NCI-H2107 treated with DMSO at 0.1 percent for 48 hours (cell line): Measurements from ENCODE around the gene RNF144B.
"Not testable (repeated sequence)": the region's sequence is repeated elsewhere in the genome, so short reads cannot be mapped to it uniquely, and the experiment has no call there.

Source experiments
- DNase-seq: peaks from one replicate; lab custom pipeline; 2025; ENCODE audit not compliant: unreplicated experiment; lab: John Stamatoyannopoulos, UW

RNF144B gene

DNA sequence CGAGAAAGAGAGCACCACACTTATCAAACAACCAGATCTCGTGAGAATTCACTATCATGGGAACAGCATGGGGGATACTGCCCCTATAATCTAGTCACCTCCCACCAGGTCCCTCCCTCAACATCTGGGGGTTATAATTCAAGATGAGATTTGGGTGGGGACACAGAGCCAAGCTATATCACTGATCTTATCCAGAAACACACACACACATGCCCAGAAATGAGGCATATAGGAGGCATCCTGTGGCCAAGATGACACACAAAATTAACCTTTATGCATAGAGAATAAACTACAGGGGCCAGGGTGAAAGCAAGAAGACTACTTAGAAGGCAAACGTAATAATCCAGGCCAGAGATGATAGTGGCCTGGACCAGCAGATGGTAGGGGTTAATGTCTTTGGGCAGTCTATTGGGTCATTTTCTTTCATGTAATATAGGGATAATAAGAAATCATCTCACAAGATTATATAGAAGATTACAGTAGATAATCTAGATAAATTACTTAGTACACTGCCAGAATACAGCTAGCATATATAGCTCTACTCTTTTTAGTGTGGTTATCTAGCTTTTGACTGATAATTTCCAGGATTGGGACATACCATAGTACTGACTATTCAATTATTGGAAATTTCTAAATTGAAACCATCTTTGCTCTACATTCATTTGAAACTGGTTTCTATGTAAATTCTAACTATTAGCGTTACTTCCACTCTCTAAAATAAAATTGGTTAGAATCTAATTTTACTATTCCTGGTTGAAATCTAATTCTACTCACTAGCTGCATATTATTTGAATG lies 20.0 kb downstream of the RNF144B start:
- no peak for DNase-seq

DNA sequence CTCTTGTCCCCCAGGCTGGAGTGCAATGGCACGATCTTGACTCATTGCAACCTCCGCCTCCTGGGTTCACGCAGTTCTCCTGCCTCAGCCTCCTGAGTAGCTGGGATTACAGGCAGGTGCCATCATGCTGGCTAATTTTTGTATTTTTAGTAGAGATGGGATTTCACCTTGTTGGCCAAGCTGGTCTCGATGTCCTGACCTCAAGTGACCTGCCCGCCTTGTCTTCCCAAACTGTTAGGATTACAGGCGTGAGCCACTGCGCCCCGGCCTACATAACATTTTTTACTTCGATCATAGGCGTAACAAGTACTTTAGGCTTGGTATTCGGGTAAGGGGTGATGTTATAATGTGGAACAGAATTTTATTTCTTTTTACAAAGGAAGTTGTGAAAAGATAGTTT lies 22.5 kb downstream of the RNF144B start:
- DNase-seq, result not testable (repeated sequence)

DNA sequence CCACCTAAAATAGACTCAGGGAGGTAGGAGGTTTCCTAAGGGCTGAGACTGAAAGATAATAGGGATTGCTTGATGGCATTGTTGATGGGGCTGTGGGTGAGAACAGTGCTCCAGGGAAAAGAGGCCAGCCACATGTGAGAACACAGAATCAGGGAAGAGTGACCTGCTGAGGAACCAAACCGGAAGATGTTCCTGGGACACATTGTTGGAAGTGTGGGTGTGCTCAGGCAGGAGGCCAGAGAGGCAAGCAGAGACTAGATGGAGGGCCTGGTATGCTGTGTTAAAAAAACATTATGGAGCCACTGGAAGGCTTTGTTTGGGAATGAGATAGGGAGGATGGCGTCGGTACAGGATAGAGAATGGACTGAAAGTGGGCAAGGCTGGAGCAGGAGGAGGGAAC lies 23.3 kb downstream of the RNF144B start:
- DNase-seq, result no peak

DNA sequence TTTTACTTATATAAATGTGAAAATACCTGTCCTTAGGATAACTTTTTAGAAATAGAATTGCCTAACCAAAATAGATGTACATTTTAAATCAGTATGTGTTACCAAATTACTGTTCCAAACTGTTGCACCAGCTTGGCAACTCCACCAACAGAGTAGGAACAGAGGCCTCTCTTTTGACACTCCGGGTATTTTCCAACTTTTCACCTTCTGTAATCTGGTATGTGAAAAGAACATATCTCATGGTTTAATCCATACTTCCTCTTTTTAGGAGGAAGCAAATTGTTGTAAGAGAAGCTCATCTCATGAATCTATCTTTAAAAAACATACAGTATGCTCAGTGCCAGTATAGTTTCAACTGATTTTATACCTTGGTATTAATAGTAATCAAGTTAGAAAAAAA lies 24.9 kb downstream of the RNF144B start:
- no peak for DNase-seq

DNA sequence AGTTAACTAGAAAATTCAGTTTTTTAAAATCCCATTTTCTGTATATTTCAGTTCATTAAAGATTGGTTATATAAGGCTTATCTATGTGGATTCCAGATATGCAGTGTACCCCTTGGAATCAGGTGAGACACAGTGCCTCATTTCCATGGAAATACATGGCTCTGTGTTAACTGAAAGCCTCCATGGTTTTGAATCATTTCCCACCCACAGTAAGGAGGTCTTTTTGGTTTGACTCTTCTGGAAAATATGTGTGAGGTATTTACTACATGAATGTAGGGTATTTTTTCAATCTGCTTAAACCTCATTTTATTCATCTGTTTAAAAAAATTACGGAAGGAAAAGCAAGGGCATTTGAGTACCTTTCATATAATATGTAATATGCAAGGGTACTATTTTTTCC lies 25.5 kb downstream of the RNF144B start:
- DNase-seq, result no peak

DNA sequence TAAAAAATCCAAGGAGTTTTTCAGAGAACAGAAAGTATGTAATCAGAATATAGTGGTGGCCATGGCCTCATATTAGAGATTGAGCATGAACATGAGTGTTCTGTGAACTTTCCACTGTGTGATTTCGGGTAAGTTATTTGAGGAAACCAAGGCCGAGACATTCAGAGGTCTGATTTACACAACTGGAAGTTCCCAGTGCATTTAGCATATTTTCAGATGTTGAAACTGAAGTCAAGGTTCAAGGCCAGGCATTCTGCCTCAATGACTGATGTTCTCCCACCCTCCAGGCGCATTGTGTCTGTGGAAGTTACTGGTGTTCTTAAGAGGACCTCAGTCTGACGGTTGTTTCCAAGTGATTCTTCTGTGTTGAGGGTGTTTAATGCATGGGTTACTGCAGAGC lies 26.2 kb downstream of the RNF144B start:
- DNase-seq, result no peak

DNA sequence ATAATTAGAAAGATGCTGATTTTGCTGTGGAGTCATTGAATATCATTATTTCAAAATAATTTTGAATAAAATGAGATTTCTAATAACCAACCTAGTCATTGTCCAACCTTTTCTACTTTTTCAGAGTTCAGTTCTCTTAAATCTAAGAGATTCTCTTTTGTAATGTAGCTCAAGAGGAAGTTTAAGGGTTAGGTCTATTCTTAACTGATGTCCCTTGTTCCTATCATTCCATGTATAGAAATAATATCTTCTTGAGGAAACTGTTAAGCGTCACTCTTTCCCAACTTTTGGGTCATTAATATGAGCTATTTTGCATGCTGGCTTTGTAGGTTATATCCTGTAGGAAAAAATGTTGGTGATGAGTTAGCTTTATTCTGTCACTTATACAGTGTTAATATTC lies 27.0 kb downstream of the RNF144B start:
- DNase-seq, result no peak

DNA sequence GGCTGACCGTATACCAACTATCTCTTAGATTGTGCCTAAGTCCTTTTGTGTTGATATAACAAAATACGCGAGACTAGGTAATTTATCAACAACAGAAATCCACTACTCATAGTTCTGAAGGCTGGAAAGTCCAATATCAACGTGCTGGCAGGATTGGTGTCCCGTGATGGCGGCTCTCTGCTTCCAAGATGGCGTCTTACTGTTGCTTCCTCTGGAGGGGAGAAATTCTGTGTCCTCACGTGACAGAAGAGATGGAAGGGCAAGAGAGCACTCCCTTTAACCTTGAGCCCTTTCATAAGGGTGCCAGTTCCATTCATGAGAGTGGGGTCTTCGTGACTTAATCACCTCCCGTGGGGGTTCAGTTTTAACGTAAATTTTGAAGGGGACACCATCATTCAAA lies 28.1 kb downstream of the RNF144B start:
- no peak for DNase-seq

DNA sequence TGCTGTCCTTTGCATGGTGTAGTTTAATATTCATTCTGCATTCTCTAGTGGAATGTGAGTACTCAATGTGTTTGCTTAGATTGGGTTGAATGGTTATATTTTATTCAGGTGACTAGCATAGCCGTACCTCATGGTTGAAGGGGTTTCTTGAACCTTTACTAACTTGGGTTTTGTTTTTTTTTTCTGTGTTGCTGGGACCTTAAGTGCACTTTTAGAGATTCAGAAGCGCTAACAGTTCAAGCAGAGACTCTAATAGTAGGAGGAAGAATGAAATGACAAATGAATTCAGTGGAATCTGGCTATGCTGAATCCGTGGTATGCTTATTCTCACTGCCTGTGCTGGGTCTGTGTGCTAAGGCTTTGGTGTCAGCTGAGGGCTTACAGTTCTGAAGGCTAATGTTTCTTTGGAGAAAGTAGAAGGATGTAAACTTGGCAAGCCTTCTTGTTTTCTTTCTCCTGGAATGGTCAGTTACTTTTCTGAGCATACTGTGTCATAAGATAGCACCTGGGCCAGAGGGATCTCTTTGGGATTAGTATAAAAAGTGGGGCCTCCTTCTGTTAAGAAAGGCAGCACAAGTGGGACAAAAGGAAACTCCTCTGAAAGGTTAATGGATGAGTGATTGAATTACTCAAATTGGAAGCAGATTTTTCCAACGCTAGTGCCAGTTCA lies 28.7 kb downstream of the RNF144B start:
- no peak for DNase-seq

DNA sequence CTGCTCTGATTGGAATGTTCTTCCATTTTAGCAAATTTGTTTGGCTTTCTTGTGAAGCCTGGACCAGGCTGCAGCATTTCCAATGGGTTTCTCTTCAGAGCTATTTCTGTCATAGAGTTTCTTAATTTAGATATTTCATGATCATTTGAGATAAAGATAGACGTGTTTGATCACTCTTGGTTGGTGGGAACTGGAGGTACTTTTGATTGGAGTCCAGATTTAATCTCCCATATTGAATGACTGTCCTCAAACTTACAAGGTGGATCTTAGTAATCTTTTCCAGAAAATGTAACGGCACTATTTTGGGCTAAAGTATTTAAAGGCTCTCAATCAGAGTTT lies 29.2 kb downstream of the RNF144B start:
- no peak for DNase-seq

DNA sequence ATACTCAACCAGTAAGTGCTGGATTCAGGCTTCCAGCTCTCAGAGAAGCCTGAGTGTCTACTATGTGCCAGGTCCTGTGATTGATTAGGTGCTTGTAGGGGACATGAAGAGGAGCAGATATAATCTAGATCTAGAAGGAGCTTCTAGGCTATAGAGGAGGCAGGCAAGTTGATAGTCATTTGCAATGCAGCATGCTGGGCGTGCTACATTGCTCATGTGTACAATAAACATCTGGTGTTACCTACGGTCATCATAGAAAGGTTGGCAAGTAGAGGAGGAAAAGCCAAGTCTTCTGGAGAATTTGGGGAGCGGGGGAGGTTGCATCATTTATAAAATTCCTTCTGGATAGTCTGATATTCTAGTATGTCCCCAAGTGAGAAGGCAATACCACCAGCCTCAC lies 33.2 kb downstream of the RNF144B start:
- DNase-seq, result no peak

DNA sequence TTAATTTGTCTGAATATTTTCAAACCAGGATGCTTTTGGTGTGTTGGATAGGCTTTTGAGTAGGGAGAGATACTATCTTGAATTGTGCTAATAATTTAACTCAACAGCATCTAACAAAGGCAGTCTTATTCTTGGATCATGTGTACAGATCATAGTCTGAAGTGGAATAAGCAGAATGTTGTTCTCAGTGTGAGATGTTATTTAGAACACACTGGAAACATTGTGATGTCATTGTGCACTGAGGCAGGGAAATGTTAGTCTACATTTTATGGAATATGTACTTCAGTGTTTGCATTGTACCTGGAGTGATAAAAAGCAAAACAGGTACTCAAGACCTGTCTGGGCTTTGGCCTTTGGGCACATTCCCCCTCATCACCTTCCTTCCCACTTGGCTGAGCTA lies 35.0 kb downstream of the RNF144B start:
- DNase-seq, result no peak

DNA sequence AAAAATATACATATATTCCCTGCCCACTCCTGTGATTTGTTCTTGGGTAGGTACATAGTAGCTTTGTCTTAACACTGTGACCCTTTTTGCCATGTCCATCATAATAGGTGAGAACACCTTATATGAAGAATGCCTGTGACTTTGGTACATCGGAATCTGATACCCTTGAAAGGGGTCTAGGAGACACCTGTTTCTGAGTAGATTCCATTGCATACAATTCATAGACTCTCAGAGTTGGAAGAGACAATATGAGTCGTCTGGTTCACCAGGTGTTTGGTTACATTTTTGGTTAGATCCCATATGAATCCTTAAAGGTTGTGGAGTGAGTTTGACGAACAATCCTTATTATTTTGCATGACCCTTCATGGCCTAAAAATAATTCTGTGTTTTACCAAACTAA lies 36.3 kb downstream of the RNF144B start:
- no peak for DNase-seq

DNA sequence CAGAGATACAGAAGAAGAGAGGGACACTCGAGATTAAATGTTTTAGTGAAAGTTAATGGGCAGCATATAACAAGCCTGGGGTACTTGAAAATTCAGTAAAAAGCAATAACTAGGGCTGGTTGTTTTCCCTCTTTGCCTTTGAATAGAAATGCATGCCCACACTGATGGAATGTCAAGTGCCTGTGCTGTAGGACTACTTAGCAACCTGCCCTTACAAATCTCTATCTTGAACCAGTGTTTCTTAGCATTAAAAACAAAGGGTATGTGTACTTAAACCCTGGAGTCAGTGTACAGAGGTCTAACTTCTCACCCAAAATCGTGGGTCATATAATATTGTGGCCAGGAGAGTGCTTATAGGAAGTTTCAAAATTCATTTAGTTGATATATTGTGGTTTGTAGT lies 37.1 kb downstream of the RNF144B start:
- no peak for DNase-seq

DNA sequence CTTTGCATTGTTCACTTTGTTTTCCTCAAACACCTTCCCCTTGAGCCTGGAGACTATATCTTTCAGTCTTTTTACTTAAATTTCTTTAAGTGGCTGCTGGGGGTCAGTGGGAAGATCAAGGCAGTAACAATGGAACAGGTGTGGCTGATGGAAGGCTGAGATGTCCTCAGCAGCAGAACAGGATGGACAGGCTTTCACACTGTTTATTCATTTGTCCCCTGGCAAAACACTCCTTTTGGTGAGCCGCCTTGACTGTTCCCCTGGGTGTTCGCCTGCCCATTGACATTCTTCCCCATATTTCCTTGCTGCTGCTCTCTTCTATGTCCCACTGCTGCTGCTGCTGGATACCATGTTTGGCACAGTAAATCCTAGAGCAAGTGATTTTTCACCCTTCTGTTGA lies 38.1 kb downstream of the RNF144B start:
- no peak for DNase-seq

DNA sequence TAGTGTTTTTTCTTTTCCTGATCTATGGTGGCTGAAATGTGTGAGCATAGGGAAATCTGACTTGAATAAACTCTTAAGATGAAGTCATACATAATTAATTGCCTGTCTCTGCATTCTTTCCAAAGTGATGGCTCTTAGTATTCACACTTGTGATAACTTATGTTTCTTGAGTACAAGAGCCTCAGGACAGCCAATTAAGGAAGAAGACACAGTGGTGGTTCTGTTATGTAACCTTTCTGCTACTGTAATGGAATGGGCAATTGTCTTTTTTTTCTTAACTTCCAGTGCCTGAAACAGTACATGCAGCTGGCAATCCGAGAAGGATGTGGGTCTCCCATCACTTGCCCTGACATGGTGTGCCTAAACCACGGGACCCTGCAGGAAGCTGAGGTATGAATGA lies 40.1 kb downstream of the RNF144B start:
- DNase-seq, result no peak

DNA sequence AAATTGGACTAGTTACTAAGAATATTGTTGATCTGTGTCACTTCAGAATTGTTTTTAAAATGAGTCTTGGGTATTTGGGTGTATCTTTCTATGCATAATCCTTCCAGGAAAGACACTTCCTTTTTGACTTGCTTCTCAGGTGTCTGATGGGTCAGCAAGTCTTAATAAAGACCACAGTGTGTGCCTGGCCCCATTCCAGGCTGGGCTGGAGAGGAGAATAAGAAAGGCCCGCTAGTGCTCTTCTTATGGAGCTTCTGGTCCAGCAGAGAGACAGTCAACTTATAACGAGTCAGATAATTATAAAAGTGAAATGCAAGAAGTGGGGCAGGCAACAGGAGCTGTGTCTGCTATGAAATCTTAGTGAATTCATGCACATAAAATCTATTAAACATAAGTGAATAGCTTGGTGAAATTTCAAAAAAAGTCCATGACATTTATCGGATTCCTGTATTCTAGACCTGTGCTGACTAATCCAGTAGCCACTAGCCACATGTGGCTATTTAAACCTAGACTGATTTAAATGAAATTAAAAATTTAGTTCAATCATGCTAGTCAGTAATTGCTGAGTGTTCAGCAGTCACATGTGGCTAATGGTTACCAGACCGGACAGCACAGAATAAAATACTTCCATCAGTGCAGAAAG lies 42.6 kb downstream of the RNF144B start:
- DNase-seq, result no peak

DNA sequence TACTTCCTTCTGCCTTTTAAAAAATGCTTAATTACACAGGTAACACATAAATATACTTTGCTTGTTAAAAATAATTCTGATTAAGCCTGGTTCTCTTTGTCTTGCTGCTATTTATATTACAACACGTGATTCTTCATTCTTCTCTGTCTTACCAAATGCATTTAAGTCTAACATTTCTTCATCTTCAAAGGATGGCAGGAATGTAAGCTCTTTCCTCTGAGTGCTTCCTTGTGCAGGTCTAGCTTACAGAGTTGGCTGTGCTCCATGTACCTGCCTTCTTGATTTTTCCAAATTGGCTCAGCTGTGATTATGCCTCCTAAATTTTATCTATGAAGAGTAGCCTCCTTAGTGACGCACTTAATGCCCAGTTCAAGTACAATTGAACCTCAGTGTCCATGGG lies 44.4 kb downstream of the RNF144B start:
- DNase-seq, result no peak

DNA sequence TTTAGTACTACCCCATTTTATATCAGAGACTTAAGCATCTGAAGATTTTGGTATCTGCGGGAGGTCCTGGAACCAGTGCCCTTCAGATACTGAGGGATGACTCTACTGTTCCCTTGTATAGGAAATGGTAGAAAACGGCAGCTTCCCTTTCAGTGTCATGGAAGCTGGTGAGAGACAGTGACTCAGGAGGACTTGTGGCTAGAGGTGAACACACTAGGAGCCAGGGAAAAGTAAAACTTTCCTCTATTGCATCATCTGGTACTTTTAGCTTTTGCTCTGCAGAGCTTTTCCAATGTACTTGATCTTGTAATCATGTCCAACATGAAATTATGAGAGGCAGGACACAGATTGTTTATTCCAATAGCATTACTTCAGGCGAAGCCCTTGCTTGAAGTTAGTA lies 45.0 kb downstream of the RNF144B start:
- no peak for DNase-seq

DNA sequence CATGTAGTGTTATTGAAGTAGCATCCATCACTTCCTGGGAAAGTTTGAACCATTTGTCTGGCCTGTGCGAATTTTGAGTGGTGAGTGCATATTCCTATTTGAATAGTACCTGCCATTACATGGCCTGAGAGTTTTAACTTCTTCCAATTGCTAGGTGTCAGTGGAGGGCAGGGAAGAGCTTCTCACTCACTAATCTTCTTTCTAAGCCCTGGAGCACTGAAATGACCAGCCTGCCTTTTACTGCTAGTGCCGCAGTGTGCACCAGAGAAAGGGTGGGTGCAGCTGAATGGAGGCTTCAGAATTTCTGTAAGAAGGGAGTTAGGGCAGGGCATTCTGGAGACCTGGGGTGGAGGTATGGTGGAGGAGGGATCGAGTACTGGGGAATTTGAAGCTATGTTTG lies 45.5 kb downstream of the RNF144B start:
- no peak for DNase-seq

DNA sequence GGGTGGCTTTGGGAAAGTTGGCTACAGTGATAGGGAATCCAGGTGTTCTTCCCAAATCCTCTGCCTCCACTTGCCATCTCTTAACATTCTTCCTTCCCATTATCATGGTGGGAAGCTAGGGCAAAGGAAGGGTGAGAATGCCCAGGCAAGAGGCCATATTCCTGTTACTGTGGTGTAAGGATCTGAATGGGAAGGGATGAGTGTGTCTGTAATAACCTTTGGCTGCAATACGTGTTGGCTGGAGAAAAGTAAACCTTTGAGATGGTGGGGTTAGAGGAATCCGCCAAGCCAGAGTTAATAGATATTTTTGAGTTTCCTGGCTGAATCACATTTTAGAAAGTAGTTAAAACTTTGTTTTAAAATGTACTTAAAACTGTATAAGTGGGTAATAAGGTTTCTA lies 45.9 kb downstream of the RNF144B start:
- no peak for DNase-seq

DNA sequence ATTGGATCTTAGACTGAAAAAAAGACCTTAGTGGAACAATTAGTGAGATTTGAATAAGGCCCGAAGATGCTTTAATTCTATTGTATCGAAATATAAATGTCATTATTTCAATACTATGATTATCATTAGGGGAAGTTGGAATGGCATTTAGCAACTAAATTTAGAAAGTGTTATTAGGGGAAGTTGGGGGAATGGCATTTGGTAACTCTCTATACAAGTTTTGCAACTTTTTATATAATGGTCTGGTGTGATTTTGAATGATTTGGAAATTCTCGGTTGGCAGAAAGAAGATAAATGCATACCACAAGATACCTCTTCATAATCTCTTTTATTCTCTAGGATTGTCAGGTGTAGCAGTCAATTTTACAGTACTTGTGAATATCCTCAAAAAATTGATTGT lies 49.2 kb downstream of the RNF144B start:
- no peak for DNase-seq

DNA sequence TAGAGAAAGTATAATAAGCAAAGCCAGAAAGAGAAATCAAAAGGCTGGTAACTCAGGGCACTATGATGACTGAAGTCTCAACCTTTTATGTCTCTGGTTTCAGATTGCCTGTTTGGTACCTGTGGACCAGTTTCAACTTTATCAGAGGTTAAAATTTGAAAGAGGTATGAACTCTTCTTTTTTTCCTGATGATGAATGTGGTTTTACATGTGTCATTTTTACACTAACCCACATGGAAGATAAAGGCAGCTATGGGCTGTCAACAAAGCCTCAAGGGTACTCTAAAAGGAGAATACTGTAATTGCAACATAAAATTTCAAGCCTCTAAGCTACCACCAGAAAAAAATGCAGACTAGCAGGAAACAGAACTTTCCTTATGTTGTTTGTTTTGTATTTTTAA lies 52.4 kb downstream of the RNF144B start:
- no peak for DNase-seq
